ENCODE measurements around the gene PTMS. TPM values are rescaled to one million over a fixed set of nuclear protein-coding genes. Genes with fewer than 3 reads are reported as not detected.

Gene PTMS
- total and polyA plus RNA-seq, 12 donors, result 27.0 to 1,405 (median 150) TPM

DNA sequence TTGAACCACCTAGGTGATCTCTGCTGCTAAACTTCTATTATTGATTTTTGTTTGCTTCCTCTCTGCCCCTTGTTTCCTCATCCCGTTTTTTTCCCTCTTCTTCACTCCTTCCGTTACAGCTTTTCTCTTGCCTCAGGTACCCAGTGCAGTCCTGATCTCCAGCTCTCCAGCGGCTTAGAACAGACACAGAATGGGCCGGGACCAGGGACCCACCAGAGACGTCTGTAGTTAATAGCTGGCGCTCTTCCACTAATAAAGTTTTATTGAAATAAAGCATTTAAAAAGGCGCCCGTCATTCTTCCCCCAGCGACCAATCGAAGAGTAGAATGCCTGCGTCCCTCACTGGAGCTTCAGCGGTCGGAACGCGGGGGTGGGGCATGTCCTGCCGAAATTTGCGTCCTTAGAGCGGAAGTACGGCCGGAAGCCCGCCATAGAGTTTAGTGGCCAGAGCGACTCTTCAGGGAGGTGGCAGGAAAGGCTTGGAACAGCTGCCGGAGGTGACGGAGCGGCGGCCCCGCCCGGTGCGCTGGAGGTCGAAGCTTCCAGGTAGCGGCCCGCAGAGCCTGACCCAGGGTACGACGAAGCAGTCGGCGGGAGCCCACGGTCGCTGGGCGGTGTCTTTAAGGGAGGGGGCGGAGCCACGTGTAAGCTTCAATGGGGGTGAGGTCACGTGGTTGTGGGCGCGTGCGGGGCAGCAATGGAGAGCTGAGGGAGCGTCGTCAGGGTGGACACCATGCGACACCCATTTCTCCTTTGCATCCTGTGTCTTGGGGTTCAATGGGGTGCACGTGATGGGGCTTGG lies 42.4 kb upstream of the PTMS start, which contains the start of gene COPS7A:
TSS of gene COPS7A (plus strand) at position 440 of the 802 bp plus-strand sequence. CDS start 611 bp downstream, outside the sequence.
- peak within 1 kb of the TSS in 2 of 4 donors; percentile 53 to 62 for H3K4me3 ChIP-seq
- WGBS, 4 donors, result 0 to 1% (median 1%) methylated on average over 30 to 49 of the region's 49 CpGs
- no peaks in the 10 kb centered on the region for H3K9me3 ChIP-seq (replicated peaks in 1 of 3)
- peak in 1 of 2 donors; percentile 38 for TF ChIP-seq POLR2A (IDR thresholded peaks at IDR 0.05)
- TF ChIP-seq, protein P1, sequence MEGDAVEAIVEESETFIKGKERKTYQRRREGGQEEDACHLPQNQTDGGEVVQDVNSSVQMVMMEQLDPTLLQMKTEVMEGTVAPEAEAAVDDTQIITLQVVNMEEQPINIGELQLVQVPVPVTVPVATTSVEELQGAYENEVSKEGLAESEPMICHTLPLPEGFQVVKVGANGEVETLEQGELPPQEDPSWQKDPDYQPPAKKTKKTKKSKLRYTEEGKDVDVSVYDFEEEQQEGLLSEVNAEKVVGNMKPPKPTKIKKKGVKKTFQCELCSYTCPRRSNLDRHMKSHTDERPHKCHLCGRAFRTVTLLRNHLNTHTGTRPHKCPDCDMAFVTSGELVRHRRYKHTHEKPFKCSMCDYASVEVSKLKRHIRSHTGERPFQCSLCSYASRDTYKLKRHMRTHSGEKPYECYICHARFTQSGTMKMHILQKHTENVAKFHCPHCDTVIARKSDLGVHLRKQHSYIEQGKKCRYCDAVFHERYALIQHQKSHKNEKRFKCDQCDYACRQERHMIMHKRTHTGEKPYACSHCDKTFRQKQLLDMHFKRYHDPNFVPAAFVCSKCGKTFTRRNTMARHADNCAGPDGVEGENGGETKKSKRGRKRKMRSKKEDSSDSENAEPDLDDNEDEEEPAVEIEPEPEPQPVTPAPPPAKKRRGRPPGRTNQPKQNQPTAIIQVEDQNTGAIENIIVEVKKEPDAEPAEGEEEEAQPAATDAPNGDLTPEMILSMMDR (IDR thresholded peaks at IDR 0.05), result no peak
- H3K36me3 ChIP-seq (replicated peaks in 1 of 2), result peaks cover 0 to 13% of the 10 kb centered on the region in 2 donors
- intact Hi-C loops (cut with DNase I), result no loop called here
- H3K27me3 ChIP-seq, result no peaks in the 10 kb centered on the region
- peaks cover 6 to 12% of the 10 kb centered on the region in 2 donors for H3K4me1 ChIP-seq (replicated peaks in 1 of 2)
- DNase-seq, result peak; percentile 97 to 99 (median 98)
- peak within 1 kb of the TSS; percentile 9 to 94 (median 63) for H3K27ac ChIP-seq

DNA sequence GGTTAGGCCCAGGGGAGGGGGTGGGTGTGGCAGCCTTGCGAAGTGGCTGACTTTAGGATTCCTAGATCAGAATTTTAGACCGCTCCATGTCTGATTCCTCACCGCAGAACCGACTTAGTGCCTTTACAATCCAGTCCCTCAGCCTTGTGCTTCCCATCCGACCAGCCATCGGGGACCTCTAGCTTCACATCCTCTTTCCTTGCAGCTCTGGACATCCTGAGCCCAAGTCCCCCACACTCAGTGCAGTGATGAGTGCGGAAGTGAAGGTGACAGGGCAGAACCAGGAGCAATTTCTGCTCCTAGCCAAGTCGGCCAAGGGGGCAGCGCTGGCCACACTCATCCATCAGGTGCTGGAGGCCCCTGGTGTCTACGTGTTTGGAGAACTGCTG lies 41.8 kb upstream of the PTMS start:
- Histone ChIP-seq H3K27me3 (no peaks in the 10 kb centered on the region), H3K4me3 (peak overlapping the region in 2 of 4 donors; percentile 53 to 62), H3K9me3 (replicated peaks in 1 of 3) (no peaks in the 10 kb centered on the region), H3K4me1 (replicated peaks in 1 of 2) (peaks cover 6 to 12% of the 10 kb centered on the region in 2 donors), H3K36me3 (replicated peaks in 1 of 2) (peaks cover 0 to 19% of the 10 kb centered on the region in 2 donors), H3K27ac (peak overlapping the region in 4 of 5 donors; percentile 9 to 94 (median 66))
- peak in 6 of 7 donors; percentile 21 to 61 (median 26) for DNase-seq
- intact Hi-C loops (cut with DNase I), result no loop called here
- WGBS, 4 donors, result 12 to 21% (median 13%) methylated on average over 10 of the region's 10 CpGs
- TF ChIP-seq, protein P1 (IDR thresholded peaks at IDR 0.05), result no peak
- no peak for TF ChIP-seq POLR2A (IDR thresholded peaks at IDR 0.05)

DNA sequence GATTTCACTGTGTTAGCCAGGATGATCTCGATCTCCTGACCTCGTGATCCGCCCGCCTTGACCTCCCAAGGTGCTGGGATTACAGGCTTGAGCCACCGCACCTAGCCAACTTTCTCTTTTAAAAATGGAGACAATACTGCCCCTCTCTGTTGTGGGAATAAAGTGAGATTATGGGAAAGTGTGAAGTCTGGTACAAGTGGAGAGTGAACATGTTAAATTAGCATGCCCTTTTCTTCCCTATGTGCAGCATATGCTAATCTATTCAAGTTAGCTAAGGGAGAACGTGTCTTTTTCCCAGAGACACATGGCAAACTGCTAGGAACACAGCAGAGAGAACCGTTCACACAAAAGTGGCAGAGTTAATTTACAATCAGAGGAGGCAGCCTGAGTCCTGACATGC lies 40.8 kb upstream of the PTMS start:
- 88 to 94% (median 93%) methylated on average over 7 of the region's 7 CpGs for WGBS, 4 donors
- DNase-seq, result no peak
- Histone ChIP-seq H3K27ac (no peak overlapping the region), H3K4me3 (no peak overlapping the region), H3K27me3 (no peaks in the 10 kb centered on the region), H3K4me1 (replicated peaks in 1 of 2) (peaks cover 6 to 12% of the 10 kb centered on the region in 2 donors), H3K36me3 (replicated peaks in 1 of 2) (peaks cover 0 to 29% of the 10 kb centered on the region in 2 donors), H3K9me3 (replicated peaks in 1 of 3) (no peaks in the 10 kb centered on the region)
- TF ChIP-seq POLR2A (IDR thresholded peaks at IDR 0.05), result no peak
- TF ChIP-seq, protein P1 (IDR thresholded peaks at IDR 0.05), result no peak
- intact Hi-C loops (cut with DNase I), result no loop called here

DNA sequence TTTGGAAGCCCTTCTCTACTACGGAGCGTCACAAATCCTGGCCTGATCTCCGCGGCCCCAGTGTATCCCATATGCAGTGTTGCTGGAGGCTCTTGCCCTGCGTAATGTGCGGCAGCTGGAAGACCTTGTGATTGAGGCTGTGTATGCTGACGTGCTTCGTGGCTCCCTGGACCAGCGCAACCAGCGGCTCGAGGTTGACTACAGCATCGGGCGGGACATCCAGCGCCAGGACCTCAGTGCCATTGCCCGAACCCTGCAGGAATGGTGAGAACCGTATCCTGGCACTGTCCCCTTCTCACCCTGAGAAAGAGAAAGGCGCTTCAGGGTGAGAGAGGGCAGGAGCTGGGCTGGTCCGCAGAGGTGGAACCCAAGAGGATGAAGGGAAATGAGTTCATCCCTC lies 37.0 kb upstream of the PTMS start:
- intact Hi-C loops (cut with DNase I), result no loop called here
- H3K4me1 ChIP-seq (replicated peaks in 1 of 2), result peaks cover 6 to 12% of the 10 kb centered on the region in 2 donors
- no peak overlapping the region for H3K27ac ChIP-seq
- no peak for DNase-seq
- TF ChIP-seq, protein P1 (IDR thresholded peaks at IDR 0.05), result no peak
- TF ChIP-seq POLR2A (IDR thresholded peaks at IDR 0.05), result no peak
- peaks cover 0 to 46% of the 10 kb centered on the region in 2 donors for H3K36me3 ChIP-seq (replicated peaks in 1 of 2)
- WGBS, 4 donors, result 87 to 94% (median 92%) methylated on average over 8 to 18 of the region's 18 CpGs
- no peaks in the 10 kb centered on the region for H3K9me3 ChIP-seq (replicated peaks in 1 of 3)
- no peaks in the 10 kb centered on the region for H3K27me3 ChIP-seq
- H3K4me3 ChIP-seq, result no peak overlapping the region

Data from adrenal gland (tissue), 12 donors.